Activated CD4-positive, alpha-beta memory T cell treated with anti-CD3 and anti-CD28 coated beads for 36 hours (primary cell): ENCODE measurements around the gene YIPF5. TPM values are rescaled to one million over a fixed set of nuclear protein-coding genes. Genes with fewer than 3 reads are reported as not detected.
A peak's percentile ranks its signal among the peaks of the same experiment; 100 is the strongest.

Experiments
- CTCF ChIA-PET: fragments of 350-600 bp; sonication (Branson Sonifier 250); formaldehyde crosslinking; loops from one replicate; lab custom pipeline; 2021; ENCODE audit warnings: antibody characterized with exemption, inconsistent platforms; lab: Charles Lee
- POLR2A ChIA-PET: fragments of 350-600 bp; sonication (Branson Sonifier 250); formaldehyde crosslinking; loops from one replicate; lab custom pipeline; 2021; ENCODE audit warnings: antibody characterized with exemption; lab: Charles Lee
- DNase-seq: peaks from one replicate; pipeline ENCODE4 v3.0.0-alpha.2; 2020
- H3K27ac Mint-ChIP-seq: one replicate; pipeline ENCODE4 v1.8.0; 2021; ENCODE audit warnings: mixed read lengths
- H3K27me3 Mint-ChIP-seq: one replicate; pipeline ENCODE4 v1.8.0; 2021; ENCODE audit warnings: mixed read lengths
- H3K36me3 Mint-ChIP-seq: one replicate; pipeline ENCODE4 v1.8.0; 2021; ENCODE audit warnings: mixed read lengths
- H3K4me1 Mint-ChIP-seq: one replicate; pipeline ENCODE4 v1.8.0; 2021; ENCODE audit warnings: low read depth, mixed read lengths
- H3K4me3 Mint-ChIP-seq: one replicate; pipeline ENCODE4 v1.8.0; 2021; ENCODE audit warnings: mild to moderate bottlenecking, mixed read lengths
- H3K9me3 Mint-ChIP-seq: one replicate; pipeline ENCODE4 v1.8.0; 2021; ENCODE audit warnings: mixed read lengths
- intact Hi-C: fragments of 100-400 bp; cut with micrococcal nuclease; formaldehyde crosslinking; loops from one replicate; pipeline ENCODE4 v1.15.1; 2023
- total RNA-seq, 2 experiments: library from RNA; stranded (reverse); gene quantifications; one replicate each; pipeline ENCODE4 v1.2.3, GENCODE V29; 2021

YIPF5 gene
- 10 to 100 TPM; 41.4 to 42.1 TPM for total RNA-seq

DNA sequence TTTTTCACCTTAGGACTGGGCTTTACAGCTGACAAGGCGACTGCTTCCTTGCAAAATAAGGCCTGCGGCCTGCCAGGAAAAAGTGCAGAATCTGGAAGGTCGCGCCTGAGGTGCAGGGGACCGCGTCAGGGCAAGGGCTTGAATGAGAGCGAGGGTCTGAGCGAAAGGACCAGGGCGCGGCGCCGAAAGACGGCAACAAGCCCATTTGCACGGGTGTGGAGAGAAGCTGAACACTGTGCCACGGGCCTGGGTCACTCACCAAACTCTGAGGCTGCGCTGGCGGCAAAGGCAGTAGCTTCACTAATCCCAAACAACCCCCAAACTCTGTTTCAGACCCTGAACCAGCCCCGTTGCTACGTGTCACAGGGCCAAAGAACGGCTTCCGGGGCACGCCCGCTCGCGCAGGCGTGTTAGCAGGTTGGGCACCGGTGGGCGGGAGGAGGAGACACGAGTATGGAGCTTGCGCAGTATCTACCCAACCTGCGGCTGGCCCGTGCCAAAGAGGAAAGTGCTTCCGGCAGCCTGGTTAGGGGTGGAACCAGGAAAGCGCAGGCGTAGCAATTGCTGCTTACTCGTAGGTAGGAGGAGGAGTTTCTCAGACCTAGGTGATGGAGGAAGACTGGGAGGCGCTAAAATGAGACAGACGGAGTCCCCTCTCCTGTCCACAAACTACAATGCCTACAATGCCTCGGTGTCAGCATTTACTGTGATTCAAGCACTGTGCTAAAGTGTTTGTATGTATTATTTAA lies at the start of gene YIPF5, which contains the start of gene KCTD16:
YIPF5 (minus strand) TSS at position 384 of the 749 bp plus-strand sequence. CDS start 704 bp downstream, outside the sequence.
KCTD16 (plus strand) TSS at position 598 of the 749 bp plus-strand sequence.
- Mint-ChIP-seq H3K36me3 (peaks cover 23% of the 10 kb centered on the region), H3K4me3 (peak within 1 kb of the TSS; percentile 99), H3K27ac (peak within 1 kb of the TSS; percentile 93)

DNA sequence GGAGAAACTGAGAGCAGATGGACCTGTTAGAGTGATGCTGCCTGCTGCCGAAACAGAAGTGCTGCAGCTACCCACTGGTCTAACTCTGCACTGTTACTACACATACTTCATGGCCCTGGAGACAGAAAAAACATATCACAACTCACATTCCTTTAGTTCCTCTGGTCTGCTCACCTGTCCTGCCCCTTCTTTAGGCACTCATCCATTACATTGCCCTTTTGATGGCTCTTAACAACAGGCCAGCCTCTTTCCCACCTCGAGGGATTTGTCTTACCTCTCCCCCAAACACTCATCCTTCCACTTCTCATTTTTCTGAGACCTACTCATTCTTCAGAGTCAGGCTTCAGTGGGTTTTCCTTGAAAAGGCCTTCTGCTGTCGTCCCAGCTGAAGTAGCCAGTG lies 49.4 kb upstream of the YIPF5 start:
- H3K27ac Mint-ChIP-seq: no peak overlapping the region
- ChIA-PET CTCF (interaction anchor here (1.3 kb wide), 1 partner anchor 16 kb away, joined by 4 read pairs; no protein-coding TSS in a partner anchor), POLR2A (no interaction called here)
- H3K27me3 Mint-ChIP-seq: peaks cover 20% of the 10 kb centered on the region
- intact Hi-C loops: no loop called here
- H3K4me1 Mint-ChIP-seq: no peaks in the 10 kb centered on the region
- H3K9me3 Mint-ChIP-seq: no peaks in the 10 kb centered on the region
- H3K4me3 Mint-ChIP-seq: no peak overlapping the region
- DNase-seq: no peak
- no peaks in the 10 kb centered on the region for H3K36me3 Mint-ChIP-seq

More for the DNA sequence above, at the start of gene YIPF5, which contains the start of gene KCTD16:
- H3K27me3 Mint-ChIP-seq: no peaks in the 10 kb centered on the region
- POLR2A ChIA-PET: interaction anchor here (0.5 to 1.9 kb wide), 9 partner anchors 11 to 1622 kb away, joined by 3 to 10 read pairs (median 3); no protein-coding TSS in a partner anchor
- peak; percentile 99 for DNase-seq
- intact Hi-C loops: loop anchor here (1.0 kb wide), 2 partner anchors 22 to 767 kb away; partner anchors contain the start of gene NR3C1
- peaks cover 49% of the 10 kb centered on the region for H3K4me1 Mint-ChIP-seq
- CTCF ChIA-PET: interaction anchor here (1.1 to 1.9 kb wide), 4 partner anchors 16 to 23 kb away, joined by 3 to 8 read pairs (median 5); no protein-coding TSS in a partner anchor
- no peaks in the 10 kb centered on the region for H3K9me3 Mint-ChIP-seq

DNA sequence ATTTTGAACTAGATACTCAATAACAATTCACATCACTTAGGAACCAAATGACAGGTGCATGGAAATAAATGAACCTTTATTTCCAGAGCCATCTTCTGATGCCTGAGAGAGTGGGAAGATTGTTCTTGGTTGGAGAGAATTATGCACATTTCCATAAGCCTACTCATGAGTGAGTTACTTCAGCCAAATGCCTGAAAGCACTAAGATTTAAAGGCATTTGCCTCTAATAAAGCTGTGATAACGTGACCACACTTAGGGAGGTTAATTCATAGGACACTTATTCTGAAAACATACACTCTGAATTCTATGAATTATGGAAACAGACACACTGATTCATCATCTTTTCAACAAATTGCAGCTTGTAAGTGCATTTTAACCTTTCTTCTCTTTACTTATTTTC lies 40.2 kb upstream of the YIPF5 start:
- no peak for DNase-seq
- Mint-ChIP-seq H3K9me3 (no peaks in the 10 kb centered on the region), H3K4me1 (peaks cover under 1% of the 10 kb centered on the region), H3K27me3 (peaks cover 33% of the 10 kb centered on the region), H3K27ac (no peak overlapping the region), H3K4me3 (no peak overlapping the region), H3K36me3 (no peaks in the 10 kb centered on the region)
- intact Hi-C loops: no loop called here
- ChIA-PET POLR2A (no interaction called here), CTCF (no interaction called here)

DNA sequence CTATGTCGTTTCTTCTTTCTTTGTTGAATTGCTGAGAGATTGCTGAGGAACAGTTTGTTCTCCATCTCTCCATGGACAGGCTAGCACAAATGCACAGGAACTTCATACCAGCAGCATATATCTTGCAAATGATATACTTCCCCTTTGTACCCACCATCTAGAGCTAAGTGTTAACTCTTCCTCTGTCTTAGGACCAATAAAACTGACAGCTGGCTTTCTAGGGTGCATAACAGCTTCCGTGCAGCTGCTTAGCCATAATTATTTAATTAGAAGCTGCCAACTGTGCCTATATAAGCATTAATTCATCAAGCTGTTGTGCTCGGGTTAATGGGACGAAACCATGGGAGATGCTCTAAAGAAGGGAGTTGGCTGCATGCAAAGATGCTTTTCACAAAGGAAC lies 38.9 kb upstream of the YIPF5 start:
- ChIA-PET POLR2A (no interaction called here), CTCF (no interaction called here)
- Mint-ChIP-seq H3K9me3 (no peaks in the 10 kb centered on the region), H3K36me3 (no peaks in the 10 kb centered on the region), H3K27me3 (peaks cover 40% of the 10 kb centered on the region), H3K4me1 (peaks cover 7% of the 10 kb centered on the region), H3K4me3 (no peak overlapping the region), H3K27ac (no peak overlapping the region)
- intact Hi-C loops: no loop called here
- no peak for DNase-seq

DNA sequence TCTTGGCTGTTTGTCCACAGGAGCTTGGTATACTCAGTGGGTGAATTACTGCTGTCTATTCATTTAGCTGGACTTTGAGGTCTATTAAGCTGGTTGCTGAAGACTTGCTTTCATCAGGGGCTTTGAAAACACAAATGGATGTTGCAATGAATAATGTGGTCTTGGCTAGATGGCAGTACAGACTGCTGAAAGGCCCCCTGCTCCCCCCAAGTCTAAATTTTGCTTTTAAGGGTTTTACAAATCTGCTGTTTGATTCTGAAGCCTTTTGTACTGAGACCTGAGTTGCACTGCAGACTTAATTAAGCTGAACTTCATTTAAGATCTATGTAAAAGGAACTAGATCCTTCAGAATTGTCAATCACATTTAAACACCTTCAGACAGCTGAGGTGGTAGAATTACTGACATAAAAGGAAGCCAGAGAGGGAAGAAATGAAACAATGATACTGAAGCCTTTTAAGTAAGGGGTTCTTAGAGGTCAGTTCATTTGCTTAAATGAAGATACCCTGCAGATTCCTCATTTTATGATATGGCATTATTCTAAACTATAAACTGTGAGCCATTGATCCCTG lies 37.5 kb upstream of the YIPF5 start:
- H3K27ac Mint-ChIP-seq: no peak overlapping the region
- no peak overlapping the region for H3K4me3 Mint-ChIP-seq
- no peaks in the 10 kb centered on the region for H3K9me3 Mint-ChIP-seq
- DNase-seq: no peak
- ChIA-PET CTCF (no interaction called here), POLR2A (no interaction called here)
- peaks cover 38% of the 10 kb centered on the region for H3K27me3 Mint-ChIP-seq
- H3K4me1 Mint-ChIP-seq: peaks cover 8% of the 10 kb centered on the region
- no peaks in the 10 kb centered on the region for H3K36me3 Mint-ChIP-seq
- intact Hi-C loops: no loop called here

DNA sequence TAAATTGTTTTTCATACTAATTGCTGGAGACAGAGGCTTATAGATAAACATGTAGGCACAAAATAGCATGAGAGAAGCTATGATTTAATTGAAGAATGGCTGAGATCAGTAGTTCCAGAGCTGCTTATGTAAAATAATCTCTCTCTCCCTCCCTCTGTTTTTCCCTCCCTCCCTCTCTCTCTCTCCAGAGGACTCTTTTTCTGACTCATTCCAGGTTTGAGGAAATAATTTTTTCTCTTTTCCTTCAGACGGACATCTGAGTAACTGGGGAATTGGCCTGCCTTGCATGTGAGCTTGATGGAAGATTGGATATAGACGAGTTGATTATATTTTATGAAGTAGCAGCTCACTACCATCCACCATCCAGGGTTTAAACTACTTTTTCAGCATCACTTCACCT lies 35.7 kb upstream of the YIPF5 start:
- Mint-ChIP-seq H3K4me1 (peaks cover 19% of the 10 kb centered on the region), H3K27ac (no peak overlapping the region), H3K36me3 (no peaks in the 10 kb centered on the region), H3K9me3 (no peaks in the 10 kb centered on the region), H3K4me3 (no peak overlapping the region), H3K27me3 (peaks cover 40% of the 10 kb centered on the region)
- no peak for DNase-seq
- intact Hi-C loops: no loop called here
- ChIA-PET POLR2A (no interaction called here), CTCF (interaction anchor here (0.7 to 4.5 kb wide), 3 partner anchors 14 to 1621 kb away, joined by 3 to 47 read pairs (median 4); no protein-coding TSS in a partner anchor)

DNA sequence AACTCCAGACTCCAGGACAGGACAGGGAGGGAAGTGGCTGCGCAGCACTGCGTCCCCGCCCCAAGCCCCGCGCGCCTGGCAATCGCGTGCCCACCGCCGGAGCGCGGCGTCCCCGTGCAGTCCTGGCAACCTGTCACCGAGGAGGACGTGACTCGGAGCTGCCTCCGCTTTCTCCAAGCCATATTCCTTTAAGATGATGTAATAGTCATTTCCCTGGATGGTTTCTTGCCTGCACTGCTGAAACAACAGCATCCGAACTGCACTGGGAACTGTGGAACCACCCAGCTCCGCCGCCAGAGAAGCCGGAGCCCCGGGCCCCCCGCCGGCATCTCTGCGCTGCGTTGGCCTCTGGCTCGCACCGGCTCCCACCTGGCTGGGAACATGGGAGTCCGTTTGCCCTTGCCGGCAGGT lies 34.7 kb upstream of the YIPF5 start:
- no peak overlapping the region for H3K4me3 Mint-ChIP-seq
- H3K27ac Mint-ChIP-seq: no peak overlapping the region
- no peaks in the 10 kb centered on the region for H3K9me3 Mint-ChIP-seq
- peaks cover 19% of the 10 kb centered on the region for H3K4me1 Mint-ChIP-seq
- intact Hi-C loops: no loop called here
- H3K27me3 Mint-ChIP-seq: peaks cover 41% of the 10 kb centered on the region
- no peak for DNase-seq
- H3K36me3 Mint-ChIP-seq: no peaks in the 10 kb centered on the region
- ChIA-PET POLR2A (no interaction called here), CTCF (interaction anchor here (1.1 to 4.5 kb wide), 3 partner anchors 15 to 1622 kb away, joined by 3 to 47 read pairs (median 13); no protein-coding TSS in a partner anchor)

DNA sequence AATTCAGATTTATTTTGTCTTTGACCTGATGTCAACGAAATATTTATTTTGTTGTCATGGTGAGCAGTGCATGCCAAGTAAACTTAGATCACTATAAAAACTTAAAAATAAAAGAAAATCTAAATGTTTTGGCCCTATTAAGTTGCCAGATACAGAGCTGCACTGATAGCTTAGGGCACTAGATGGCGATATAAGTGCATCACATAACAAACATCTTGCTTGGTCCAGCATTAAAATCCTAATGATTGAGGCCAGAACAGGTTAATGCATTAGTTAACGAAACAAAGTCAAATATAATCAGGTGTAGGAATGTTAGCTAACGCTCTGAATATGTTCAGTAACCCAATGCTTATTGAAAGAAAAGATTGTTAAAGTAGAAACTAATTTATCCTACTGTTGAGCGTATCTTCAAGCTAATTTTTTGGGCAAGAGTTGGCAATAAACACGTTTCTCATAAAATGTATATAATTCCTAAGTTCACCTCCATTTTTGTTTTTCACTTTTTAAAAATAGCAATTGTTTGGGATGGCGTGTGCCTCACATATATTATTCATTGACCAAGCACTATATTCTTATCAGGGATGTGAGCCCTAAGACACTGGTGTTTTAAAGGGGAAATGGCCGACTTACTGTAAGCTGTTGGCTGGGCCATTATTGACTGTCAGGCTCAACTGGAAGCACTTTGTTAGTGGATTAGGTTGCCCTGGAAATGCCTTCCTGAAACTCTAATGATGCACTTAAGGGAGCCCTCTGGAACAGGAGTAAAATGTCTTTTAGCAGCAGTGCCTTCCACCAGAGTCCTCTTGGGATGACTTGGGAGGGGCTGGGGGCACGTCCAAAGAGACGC lies 33.5 kb upstream of the YIPF5 start:
- ChIA-PET CTCF (interaction anchor here (0.7 to 4.5 kb wide), 27 partner anchors 8 to 1927 kb away, joined by 3 to 47 read pairs (median 4); partner anchors contain the start of gene PRELID2), POLR2A (no interaction called here)
- Mint-ChIP-seq H3K36me3 (no peaks in the 10 kb centered on the region), H3K9me3 (no peaks in the 10 kb centered on the region), H3K4me3 (no peak overlapping the region), H3K27ac (no peak overlapping the region), H3K4me1 (peaks cover 19% of the 10 kb centered on the region), H3K27me3 (peaks cover 45% of the 10 kb centered on the region)
- DNase-seq: peak; percentile 25
- intact Hi-C loops: loop anchor here (1.0 to 2.0 kb wide), 2 partner anchors 1477 to 1621 kb away; no protein-coding TSS in a partner anchor

- POLR2A ChIA-PET: no interaction called here
Measured at GRCh38 chr5:144202726-144203125, 32.3 kb upstream of the YIPF5 start.

DNA sequence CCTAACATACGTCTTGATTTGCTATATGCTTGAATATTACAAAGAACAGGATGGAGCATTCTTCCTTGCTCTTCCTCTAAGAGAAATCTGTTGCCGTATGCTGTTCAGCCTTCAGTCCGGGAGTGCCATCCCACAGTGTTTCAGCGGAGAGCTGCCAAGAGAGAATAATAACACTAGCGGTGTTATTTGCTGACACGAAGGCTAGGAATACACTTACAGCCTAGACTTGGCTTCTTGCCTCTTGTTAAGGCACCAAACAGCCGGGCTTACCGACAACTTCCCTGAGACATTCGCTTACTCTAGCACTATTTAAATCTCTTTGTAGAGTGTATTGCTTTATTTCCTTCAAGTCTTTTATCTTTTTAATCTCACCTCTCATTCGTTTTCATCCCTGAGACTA lies 31.6 kb upstream of the YIPF5 start:
- Mint-ChIP-seq H3K27me3 (peaks cover 39% of the 10 kb centered on the region), H3K9me3 (no peaks in the 10 kb centered on the region), H3K27ac (no peak overlapping the region), H3K36me3 (no peaks in the 10 kb centered on the region), H3K4me3 (no peak overlapping the region), H3K4me1 (peaks cover 19% of the 10 kb centered on the region)
- ChIA-PET CTCF (no interaction called here), POLR2A (no interaction called here)
- no peak for DNase-seq
- intact Hi-C loops: loop anchor here (2.0 kb wide), 1 partner anchor 1479 kb away; no protein-coding TSS in a partner anchor

More at GRCh38 chr5:144202726-144203125, 32.3 kb upstream of the YIPF5 start:
- no peak overlapping the region for H3K27ac Mint-ChIP-seq
- H3K36me3 Mint-ChIP-seq: no peaks in the 10 kb centered on the region
- H3K4me3 Mint-ChIP-seq: no peak overlapping the region
- DNase-seq: peak; percentile 26
- H3K4me1 Mint-ChIP-seq: peaks cover 19% of the 10 kb centered on the region
- intact Hi-C loops: loop anchor here (1.0 to 2.0 kb wide), 2 partner anchors 1478 to 1623 kb away; no protein-coding TSS in a partner anchor
- CTCF ChIA-PET: interaction anchor here (1.3 to 1.8 kb wide), 2 partner anchors 1477 to 1490 kb away, joined by 4 to 7 read pairs; no protein-coding TSS in a partner anchor
- no peaks in the 10 kb centered on the region for H3K9me3 Mint-ChIP-seq
- peaks cover 43% of the 10 kb centered on the region for H3K27me3 Mint-ChIP-seq

DNA sequence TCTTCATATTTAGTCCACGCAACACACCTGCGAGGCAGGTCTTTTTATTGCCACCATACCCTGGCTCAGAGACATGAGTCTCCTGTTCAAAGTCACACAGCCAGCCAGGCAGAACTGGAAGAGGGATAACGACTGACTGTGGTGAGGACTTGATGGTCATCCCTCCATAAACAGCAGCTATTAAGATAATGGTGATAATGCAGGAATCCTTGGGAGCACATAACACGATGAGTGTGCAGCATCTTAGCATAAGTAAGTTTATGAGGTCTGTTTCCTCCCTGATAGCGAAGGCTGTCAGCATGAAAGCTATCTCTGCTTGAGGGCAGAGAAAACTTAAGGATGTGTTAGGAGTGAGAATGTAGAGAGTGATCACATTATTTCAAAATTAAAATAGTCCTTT lies 31.1 kb upstream of the YIPF5 start:
- no peaks in the 10 kb centered on the region for H3K36me3 Mint-ChIP-seq
- intact Hi-C loops: no loop called here
- no peak overlapping the region for H3K4me3 Mint-ChIP-seq
- no peak for DNase-seq
- H3K9me3 Mint-ChIP-seq: no peaks in the 10 kb centered on the region
- ChIA-PET POLR2A (no interaction called here), CTCF (no interaction called here)
- H3K27me3 Mint-ChIP-seq: peaks cover 34% of the 10 kb centered on the region
- peaks cover 19% of the 10 kb centered on the region for H3K4me1 Mint-ChIP-seq
- H3K27ac Mint-ChIP-seq: no peak overlapping the region
